ENCODE measurements around the gene SFPQ. TPM values are rescaled to one million over a fixed set of nuclear protein-coding genes. Genes with fewer than 3 reads are reported as not detected.

The SFPQ gene
- total and polyA plus RNA-seq, 2 donors (not counting 1 experiment from before 2014, with no cell fraction given): 123 to 138 TPM

DNA sequence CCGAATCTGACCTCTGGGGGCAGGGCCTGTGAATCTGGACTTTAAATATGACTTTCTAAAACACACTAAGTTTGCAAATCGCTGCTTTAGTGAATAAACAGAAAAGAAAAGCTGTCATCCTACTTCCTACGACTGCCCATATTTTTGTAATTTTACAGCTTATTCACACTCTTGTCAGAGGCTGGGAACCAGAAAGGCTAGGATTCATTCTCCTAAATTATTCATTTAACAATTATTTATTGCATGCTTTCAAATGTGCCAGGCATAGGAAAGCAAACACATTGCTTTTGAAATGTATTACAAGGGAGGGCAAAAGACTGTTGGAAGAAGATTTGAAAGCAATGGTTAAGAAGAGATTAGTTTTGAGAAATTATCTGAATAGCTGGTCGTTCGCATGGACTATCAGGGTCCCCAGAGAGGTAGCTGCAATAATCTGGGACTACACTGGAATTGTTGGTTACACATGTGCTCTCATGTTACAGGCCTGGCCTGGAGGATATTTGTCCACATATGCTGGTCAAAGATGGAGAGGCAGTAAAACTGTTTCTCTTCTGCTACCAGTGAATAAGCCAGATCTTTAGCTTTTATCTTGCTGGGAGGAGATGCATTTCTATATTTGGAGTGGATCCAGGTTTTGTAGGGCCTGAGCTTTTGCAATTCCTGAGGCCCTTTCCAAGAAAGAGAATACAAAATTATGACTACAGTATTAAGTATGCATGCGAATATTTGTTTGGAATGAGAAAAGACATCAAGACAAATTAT, 29.6 kb upstream of the SFPQ start:
- Histone ChIP-seq H3K79me2 (ENCODE audit: control insufficient read depth, insufficient read depth, low read length) (no peaks in the 10 kb centered on the region), H3K27ac (ENCODE audit: insufficient read depth, low read length) (peak overlapping the region; percentile 15), H3K4me3 (replicated peaks in 1 of 4; ENCODE audit: control extremely low read depth in 1 of 4, insufficient read depth in 1 of 4, low read depth in 3 of 4, low read length in 4 of 4) (no peak overlapping the region), H2AFZ (ENCODE audit: low read length) (peak overlapping the region; percentile 11), H3K4me2 (ENCODE audit: extremely low read depth, insufficient read depth, low read length) (peak overlapping the region; percentile 51), H3K27me3 (ENCODE audit: control insufficient read depth, insufficient read depth, low read length) (no peaks in the 10 kb centered on the region), H3K9ac (ENCODE audit: insufficient read depth, low read length) (no peak overlapping the region), H3K4me1 (ENCODE audit: control insufficient read depth, extremely low read depth, insufficient read depth, low read length) (peaks cover 10% of the 10 kb centered on the region), H4K20me1 (ENCODE audit: control insufficient read depth, extremely low read depth, insufficient read depth, low read length) (no peaks in the 10 kb centered on the region), H3K9me3 (ENCODE audit: control insufficient read depth, insufficient read depth, low read depth, low read length) (no peaks in the 10 kb centered on the region), H3K36me3 (ENCODE audit: control insufficient read depth, insufficient read depth, low read length) (no peaks in the 10 kb centered on the region)
- peak; percentile 67 to 94 for DNase-seq (ENCODE audit: low read depth in 2 of 2)
- TF ChIP-seq CTCF (conservative IDR thresholded peaks at IDR 0.05 in 1 of 2, IDR thresholded peaks at IDR 0.05 in 1 of 2; ENCODE audit: low read depth in 1 of 2, low read length in 2 of 2) (no peak), EZH2 (IDR thresholded peaks at IDR 0.05; ENCODE audit: low read length, missing control alignments) (no peak)

DNA sequence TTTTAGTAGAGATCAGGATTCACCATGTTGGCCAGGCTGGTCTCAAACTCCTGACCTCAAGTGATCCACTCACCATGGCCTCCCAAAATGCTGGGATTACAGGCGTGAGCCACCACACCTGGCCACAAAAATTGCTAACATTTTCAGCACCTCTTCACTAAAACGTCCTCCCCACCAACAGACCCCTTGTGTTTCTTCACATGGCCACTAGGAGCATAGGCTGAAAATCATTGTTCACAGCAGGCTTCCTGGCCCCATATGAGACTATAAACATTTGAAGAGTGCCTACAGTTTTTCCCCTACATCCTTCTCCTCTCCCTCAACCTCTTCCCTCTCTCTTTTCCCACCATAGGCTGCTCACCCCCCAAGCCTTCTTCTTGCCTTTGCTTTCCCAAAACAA, 28.0 kb upstream of the SFPQ start:
- Histone ChIP-seq H3K36me3 (ENCODE audit: control insufficient read depth, insufficient read depth, low read length) (no peaks in the 10 kb centered on the region), H4K20me1 (ENCODE audit: control insufficient read depth, extremely low read depth, insufficient read depth, low read length) (no peaks in the 10 kb centered on the region), H3K27ac (ENCODE audit: insufficient read depth, low read length) (no peak overlapping the region), H3K9me3 (ENCODE audit: control insufficient read depth, insufficient read depth, low read depth, low read length) (no peaks in the 10 kb centered on the region), H2AFZ (ENCODE audit: low read length) (no peak overlapping the region), H3K4me2 (ENCODE audit: extremely low read depth, insufficient read depth, low read length) (no peak overlapping the region), H3K27me3 (ENCODE audit: control insufficient read depth, insufficient read depth, low read length) (no peaks in the 10 kb centered on the region), H3K4me1 (ENCODE audit: control insufficient read depth, extremely low read depth, insufficient read depth, low read length) (peaks cover 10% of the 10 kb centered on the region), H3K9ac (ENCODE audit: insufficient read depth, low read length) (no peak overlapping the region), H3K79me2 (ENCODE audit: control insufficient read depth, insufficient read depth, low read length) (no peaks in the 10 kb centered on the region), H3K4me3 (replicated peaks in 1 of 4; ENCODE audit: control extremely low read depth in 1 of 4, insufficient read depth in 1 of 4, low read depth in 3 of 4, low read length in 4 of 4) (no peak overlapping the region)
- TF ChIP-seq EZH2 (IDR thresholded peaks at IDR 0.05; ENCODE audit: low read length, missing control alignments): no peak
- peak; percentile 19 to 47 for TF ChIP-seq CTCF (conservative IDR thresholded peaks at IDR 0.05 in 1 of 2, IDR thresholded peaks at IDR 0.05 in 1 of 2; ENCODE audit: low read depth in 1 of 2, low read length in 2 of 2)
- DNase-seq (ENCODE audit: low read depth in 2 of 2): peak in 1 of 2 donors; percentile 10

DNA sequence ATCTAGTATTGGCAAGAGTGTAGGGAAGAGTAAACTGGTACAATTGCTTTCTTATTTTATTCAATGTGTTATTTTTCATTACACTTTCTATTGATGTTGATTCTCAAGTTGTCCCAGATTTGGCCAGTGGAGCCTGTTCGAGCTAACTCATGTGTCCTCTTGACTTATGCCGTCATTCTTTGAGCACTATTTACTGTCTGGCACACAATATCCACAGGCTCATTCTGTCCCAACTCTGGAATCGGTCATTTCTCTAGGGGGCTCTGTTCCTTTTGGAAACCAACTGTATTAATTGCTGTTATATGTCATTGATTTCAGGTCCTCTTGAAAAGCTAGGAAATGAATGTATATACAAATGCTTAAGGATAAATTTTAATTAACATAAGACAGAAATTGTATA, 22.4 kb upstream of the SFPQ start:
- Histone ChIP-seq H3K79me2 (ENCODE audit: control insufficient read depth, insufficient read depth, low read length) (no peaks in the 10 kb centered on the region), H3K4me3 (replicated peaks in 1 of 4; ENCODE audit: control extremely low read depth in 1 of 4, insufficient read depth in 1 of 4, low read depth in 3 of 4, low read length in 4 of 4) (no peak overlapping the region), H3K36me3 (ENCODE audit: control insufficient read depth, insufficient read depth, low read length) (no peaks in the 10 kb centered on the region), H2AFZ (ENCODE audit: low read length) (no peak overlapping the region), H3K27ac (ENCODE audit: insufficient read depth, low read length) (no peak overlapping the region), H3K9ac (ENCODE audit: insufficient read depth, low read length) (no peak overlapping the region), H3K27me3 (ENCODE audit: control insufficient read depth, insufficient read depth, low read length) (no peaks in the 10 kb centered on the region), H4K20me1 (ENCODE audit: control insufficient read depth, extremely low read depth, insufficient read depth, low read length) (no peaks in the 10 kb centered on the region), H3K4me2 (ENCODE audit: extremely low read depth, insufficient read depth, low read length) (no peak overlapping the region), H3K4me1 (ENCODE audit: control insufficient read depth, extremely low read depth, insufficient read depth, low read length) (no peaks in the 10 kb centered on the region), H3K9me3 (ENCODE audit: control insufficient read depth, insufficient read depth, low read depth, low read length) (no peaks in the 10 kb centered on the region)
- DNase-seq (ENCODE audit: low read depth in 2 of 2): peak in 1 of 2 donors; percentile 39
- TF ChIP-seq EZH2 (IDR thresholded peaks at IDR 0.05; ENCODE audit: low read length, missing control alignments) (no peak), CTCF (conservative IDR thresholded peaks at IDR 0.05 in 1 of 2, IDR thresholded peaks at IDR 0.05 in 1 of 2; ENCODE audit: low read depth in 1 of 2, low read length in 2 of 2) (peak in 1 of 2 donors; percentile 1)

All from fibroblast of lung (primary cell).